HL-60 (cell line): Measurements from ENCODE around the gene TENT5A.

Source experiments
- DNase-seq, 2 experiments: peaks; one replicate each; pipeline ENCODE4 v3.0.0-alpha.2; 2010 to 2020; ENCODE audit warnings: low read depth in 1 of 2, low spot score in 1 of 2
- H3K27ac ChIP-seq: fragments of 250-450 bp; sonication (Bioruptor Pico); replicated peaks from 2 replicates; pipeline ENCODE4 v1.5.1; 2020; ENCODE audit warnings: mild to moderate bottlenecking, moderate library complexity
- H3K27me3 ChIP-seq: fragments of 250-450 bp; sonication (Bioruptor Pico); 2 replicates; pipeline ENCODE4 v1.5.1; 2021; ENCODE audit warnings: mild to moderate bottlenecking, moderate library complexity; ENCODE audit not compliant: insufficient read depth, poor library complexity, severe bottlenecking
- H3K4me3 ChIP-seq: replicated peaks from 2 replicates; pipeline ENCODE4 v1.5.1; 2011; ENCODE audit warnings: mild to moderate bottlenecking, control low read depth, low read length; ENCODE audit not compliant: insufficient read depth
- GABPA ChIP-seq: IDR thresholded peaks from 2 replicates; pipeline ENCODE4 v1.6.1; 2012; ENCODE audit warnings: low read depth
- POLR2AphosphoS5 ChIP-seq: IDR thresholded peaks from 2 replicates; pipeline ENCODE4 v1.6.1; 2012; ENCODE audit warnings: low read depth
- SPI1 ChIP-seq: IDR thresholded peaks from 2 replicates; pipeline ENCODE4 v1.6.1; 2012; ENCODE audit warnings: low read depth, mild to moderate bottlenecking, borderline replicate concordance
- TF ChIP-seq, protein P1 (sequence below): IDR thresholded peaks from one replicate; pipeline ENCODE4 v1.5.1; 2011; ENCODE audit warnings: low read length, control low read depth, inconsistent platforms; ENCODE audit not compliant: insufficient read depth
- TF ChIP-seq, protein P2 (sequence below): IDR thresholded peaks from 2 replicates; pipeline ENCODE4 v1.6.1; 2012; ENCODE audit warnings: low read depth; ENCODE audit not compliant: insufficient replicate concordance

TENT5A gene

DNA sequence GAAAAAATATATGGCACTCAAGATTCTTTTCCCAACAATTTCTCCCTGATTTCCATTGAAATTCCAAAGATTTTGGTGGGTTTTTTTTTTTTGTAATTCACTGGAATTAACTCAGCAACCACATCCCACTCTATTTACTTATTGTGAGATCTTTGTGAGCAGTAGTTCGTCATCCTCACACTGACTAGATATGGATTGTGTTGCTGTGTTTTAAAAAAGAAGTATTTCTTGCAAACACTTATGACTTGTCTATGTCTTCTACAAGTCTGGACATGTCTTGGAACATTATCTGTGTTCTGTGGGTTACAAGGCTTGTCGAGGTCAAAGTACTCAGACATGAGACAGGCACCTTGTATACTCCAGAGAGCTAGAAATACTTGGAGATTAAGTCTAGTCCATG lies 7.3 kb upstream of the TENT5A start:
- Histone ChIP-seq H3K27ac (peak overlapping the region; percentile 98), H3K4me3 (no peak overlapping the region), H3K27me3 (no peaks in the 10 kb centered on the region)
- TF ChIP-seq GABPA (no peak), SPI1 (no peak)
- TF ChIP-seq, protein P1, sequence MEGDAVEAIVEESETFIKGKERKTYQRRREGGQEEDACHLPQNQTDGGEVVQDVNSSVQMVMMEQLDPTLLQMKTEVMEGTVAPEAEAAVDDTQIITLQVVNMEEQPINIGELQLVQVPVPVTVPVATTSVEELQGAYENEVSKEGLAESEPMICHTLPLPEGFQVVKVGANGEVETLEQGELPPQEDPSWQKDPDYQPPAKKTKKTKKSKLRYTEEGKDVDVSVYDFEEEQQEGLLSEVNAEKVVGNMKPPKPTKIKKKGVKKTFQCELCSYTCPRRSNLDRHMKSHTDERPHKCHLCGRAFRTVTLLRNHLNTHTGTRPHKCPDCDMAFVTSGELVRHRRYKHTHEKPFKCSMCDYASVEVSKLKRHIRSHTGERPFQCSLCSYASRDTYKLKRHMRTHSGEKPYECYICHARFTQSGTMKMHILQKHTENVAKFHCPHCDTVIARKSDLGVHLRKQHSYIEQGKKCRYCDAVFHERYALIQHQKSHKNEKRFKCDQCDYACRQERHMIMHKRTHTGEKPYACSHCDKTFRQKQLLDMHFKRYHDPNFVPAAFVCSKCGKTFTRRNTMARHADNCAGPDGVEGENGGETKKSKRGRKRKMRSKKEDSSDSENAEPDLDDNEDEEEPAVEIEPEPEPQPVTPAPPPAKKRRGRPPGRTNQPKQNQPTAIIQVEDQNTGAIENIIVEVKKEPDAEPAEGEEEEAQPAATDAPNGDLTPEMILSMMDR, result no peak
- TF ChIP-seq, protein P2, sequence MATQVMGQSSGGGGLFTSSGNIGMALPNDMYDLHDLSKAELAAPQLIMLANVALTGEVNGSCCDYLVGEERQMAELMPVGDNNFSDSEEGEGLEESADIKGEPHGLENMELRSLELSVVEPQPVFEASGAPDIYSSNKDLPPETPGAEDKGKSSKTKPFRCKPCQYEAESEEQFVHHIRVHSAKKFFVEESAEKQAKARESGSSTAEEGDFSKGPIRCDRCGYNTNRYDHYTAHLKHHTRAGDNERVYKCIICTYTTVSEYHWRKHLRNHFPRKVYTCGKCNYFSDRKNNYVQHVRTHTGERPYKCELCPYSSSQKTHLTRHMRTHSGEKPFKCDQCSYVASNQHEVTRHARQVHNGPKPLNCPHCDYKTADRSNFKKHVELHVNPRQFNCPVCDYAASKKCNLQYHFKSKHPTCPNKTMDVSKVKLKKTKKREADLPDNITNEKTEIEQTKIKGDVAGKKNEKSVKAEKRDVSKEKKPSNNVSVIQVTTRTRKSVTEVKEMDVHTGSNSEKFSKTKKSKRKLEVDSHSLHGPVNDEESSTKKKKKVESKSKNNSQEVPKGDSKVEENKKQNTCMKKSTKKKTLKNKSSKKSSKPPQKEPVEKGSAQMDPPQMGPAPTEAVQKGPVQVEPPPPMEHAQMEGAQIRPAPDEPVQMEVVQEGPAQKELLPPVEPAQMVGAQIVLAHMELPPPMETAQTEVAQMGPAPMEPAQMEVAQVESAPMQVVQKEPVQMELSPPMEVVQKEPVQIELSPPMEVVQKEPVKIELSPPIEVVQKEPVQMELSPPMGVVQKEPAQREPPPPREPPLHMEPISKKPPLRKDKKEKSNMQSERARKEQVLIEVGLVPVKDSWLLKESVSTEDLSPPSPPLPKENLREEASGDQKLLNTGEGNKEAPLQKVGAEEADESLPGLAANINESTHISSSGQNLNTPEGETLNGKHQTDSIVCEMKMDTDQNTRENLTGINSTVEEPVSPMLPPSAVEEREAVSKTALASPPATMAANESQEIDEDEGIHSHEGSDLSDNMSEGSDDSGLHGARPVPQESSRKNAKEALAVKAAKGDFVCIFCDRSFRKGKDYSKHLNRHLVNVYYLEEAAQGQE, result no peak
- no peak for DNase-seq

DNA sequence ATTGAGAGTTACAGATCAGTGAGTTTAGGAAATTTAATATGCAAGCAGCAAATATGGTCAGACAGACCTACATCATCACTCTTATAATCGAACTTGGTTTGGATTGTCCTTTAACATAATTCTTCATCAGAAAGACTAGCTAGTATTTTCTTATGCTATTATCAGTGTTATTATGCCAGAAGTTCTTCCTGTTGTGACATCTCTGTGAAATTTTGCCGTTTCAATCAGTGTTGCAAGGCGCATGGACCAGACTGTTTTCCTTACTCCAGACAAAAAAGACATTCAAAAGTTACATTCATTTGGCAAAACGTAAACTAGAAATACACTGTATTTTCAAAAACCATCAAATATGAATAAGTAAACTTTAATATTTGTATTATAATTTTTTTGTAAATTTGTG lies 5.7 kb upstream of the TENT5A start:
- Histone ChIP-seq H3K4me3 (no peak overlapping the region), H3K27me3 (no peaks in the 10 kb centered on the region), H3K27ac (peak overlapping the region; percentile 98)
- TF ChIP-seq, protein P1, result no peak
- TF ChIP-seq, protein P2, result peak; percentile 28
- TF ChIP-seq POLR2AphosphoS5 (peak; percentile 50; the same call in 1 of the 2 replicates), SPI1 (no peak), GABPA (no peak)
- DNase-seq, result peak; percentile 69 to 77

DNA sequence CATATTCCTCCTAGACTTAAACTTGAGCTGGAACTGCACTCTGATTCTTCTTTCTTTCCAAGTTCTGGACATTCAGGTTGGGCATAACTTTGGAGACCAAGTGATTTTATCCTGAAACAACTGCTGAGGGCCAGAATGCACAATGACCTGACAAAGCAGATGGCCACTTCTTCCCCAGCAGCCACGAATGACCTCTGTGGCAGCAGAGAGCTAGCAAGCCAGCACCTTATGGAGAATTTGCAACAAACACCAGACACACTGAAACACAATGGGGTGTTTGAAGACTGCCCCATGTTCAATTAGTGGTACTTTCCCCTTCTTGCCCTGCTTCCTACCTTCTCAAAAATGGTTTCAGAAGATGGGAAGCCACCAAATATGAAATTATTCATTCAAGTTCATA lies 4.2 kb upstream of the TENT5A start:
- no peak overlapping the region for H3K4me3 ChIP-seq
- TF ChIP-seq, protein P1, result no peak
- TF ChIP-seq SPI1, result no peak
- TF ChIP-seq, protein P2, result no peak
- TF ChIP-seq GABPA, result no peak
- no peak for TF ChIP-seq POLR2AphosphoS5
- peak overlapping the region; percentile 98 for H3K27ac ChIP-seq
- DNase-seq, result no peak
- no peaks in the 10 kb centered on the region for H3K27me3 ChIP-seq
